Mesodermal cell (in vitro differentiated cells): Measurements from ENCODE around the gene CNOT6L.
A peak's percentile ranks its signal among the peaks of the same experiment; 100 is the strongest.

Experiments used
- H3K27ac ChIP-seq: 2 replicates; pipeline ENCODE4 v1.7.0; 2013; ENCODE audit warnings: mild to moderate bottlenecking, low read depth, low read length, moderate library complexity; ENCODE audit not compliant: severe bottlenecking
- H3K36me3 ChIP-seq: 2 replicates; pipeline ENCODE4 v1.7.1; 2013; ENCODE audit warnings: mild to moderate bottlenecking, low read length, moderate library complexity; ENCODE audit not compliant: control insufficient read depth, insufficient read depth
- H3K4me1 ChIP-seq: one replicate; pipeline ENCODE4 v1.7.1; 2013; ENCODE audit warnings: mild to moderate bottlenecking, low read length; ENCODE audit not compliant: insufficient read depth, control insufficient read depth, poor library complexity, severe bottlenecking
- H3K4me3 ChIP-seq: 2 replicates; pipeline ENCODE4 v1.7.0; 2013; ENCODE audit warnings: low read length, control low read depth, mild to moderate bottlenecking; ENCODE audit not compliant: insufficient read depth, poor library complexity, severe bottlenecking; ENCODE audit errors: extremely low read depth
- H3K9me3 ChIP-seq: 2 replicates; pipeline ENCODE4 v1.7.1; 2013; ENCODE audit warnings: mild to moderate bottlenecking, low read length, moderate library complexity; ENCODE audit not compliant: control insufficient read depth
- WGBS, 2 experiments: methylation state at CpG; one replicate each; pipeline ENCODE4 v1.1.5; 2013; ENCODE audit warnings: missing lambda C conversion rate in 2 of 2; ENCODE audit not compliant: insufficient coverage in 2 of 2; 5-methylcytosine and 5-hydroxymethylcytosine counted together

Gene CNOT6L

GRCh38 chr4:77713884-77714283, 105.3 kb downstream of the CNOT6L start:
- H3K9me3 ChIP-seq, result no peaks in the 10 kb centered on the region
- no peaks in the 10 kb centered on the region for H3K36me3 ChIP-seq
- no peaks in the 10 kb centered on the region for H3K4me1 ChIP-seq
- WGBS, 2 experiments, result no CpG with 5 or more reads among the region's 1 CpG
- no peak overlapping the region for H3K4me3 ChIP-seq
- no peak overlapping the region for H3K27ac ChIP-seq

- Histone ChIP-seq H3K9me3 (no peaks in the 10 kb centered on the region), H3K36me3 (no peaks in the 10 kb centered on the region)
- WGBS, 2 experiments, result no CpG with 5 or more reads among the region's 1 CpG
Observed at GRCh38 chr4:77712675-77713074, 106.5 kb downstream of the CNOT6L start.

GRCh38 chr4:77711469-77711868, 107.7 kb downstream of the CNOT6L start:
- Histone ChIP-seq H3K9me3 (no peaks in the 10 kb centered on the region), H3K27ac (no peak overlapping the region), H3K4me3 (no peak overlapping the region), H3K36me3 (no peaks in the 10 kb centered on the region), H3K4me1 (no peaks in the 10 kb centered on the region)
- WGBS, 2 experiments, result 100% methylated on average over 1 of the region's 1 CpG; no CpG with 5 or more reads in 1 of the 2 experiments

More at GRCh38 chr4:77712675-77713074, 106.5 kb downstream of the CNOT6L start:
- Histone ChIP-seq H3K27ac (no peak overlapping the region), H3K4me1 (no peaks in the 10 kb centered on the region), H3K4me3 (no peak overlapping the region)

GRCh38 chr4:77710684-77711083, 108.5 kb downstream of the CNOT6L start:
- WGBS, 2 experiments, result no CpG with 5 or more reads among the region's 1 CpG
- no peaks in the 10 kb centered on the region for H3K4me1 ChIP-seq
- no peaks in the 10 kb centered on the region for H3K36me3 ChIP-seq
- no peak overlapping the region for H3K27ac ChIP-seq
- no peaks in the 10 kb centered on the region for H3K9me3 ChIP-seq
- no peak overlapping the region for H3K4me3 ChIP-seq

GRCh38 chr4:77710059-77710458, 109.1 kb downstream of the CNOT6L start:
- Histone ChIP-seq H3K27ac (no peak overlapping the region), H3K36me3 (no peaks in the 10 kb centered on the region), H3K4me3 (no peak overlapping the region), H3K4me1 (no peaks in the 10 kb centered on the region), H3K9me3 (no peaks in the 10 kb centered on the region)
- 80 to 100% methylated on average over 1 of the region's 1 CpG for WGBS, 2 experiments

- WGBS, 2 experiments, result 80% methylated on average over 1 to 2 of the region's 4 CpGs
- no peaks in the 10 kb centered on the region for H3K9me3 ChIP-seq
- H3K4me1 ChIP-seq, result no peaks in the 10 kb centered on the region
Observed at GRCh38 chr4:77706717-77707116, 112.5 kb downstream of the CNOT6L start.

GRCh38 chr4:77703666-77704065, 115.5 kb downstream of the CNOT6L start:
- Histone ChIP-seq H3K36me3 (no peaks in the 10 kb centered on the region), H3K4me3 (no peak overlapping the region), H3K9me3 (no peaks in the 10 kb centered on the region), H3K4me1 (peaks cover 13% of the 10 kb centered on the region), H3K27ac (no peak overlapping the region)
- no CpG with 5 or more reads among the region's 1 CpG for WGBS, 2 experiments

More at GRCh38 chr4:77706717-77707116, 112.5 kb downstream of the CNOT6L start:
- Histone ChIP-seq H3K4me3 (no peak overlapping the region), H3K36me3 (no peaks in the 10 kb centered on the region), H3K27ac (no peak overlapping the region)

- no peaks in the 10 kb centered on the region for H3K36me3 ChIP-seq
- WGBS, 2 experiments, result no CpG with 5 or more reads among the region's 2 CpGs
- no peaks in the 10 kb centered on the region for H3K9me3 ChIP-seq
- H3K27ac ChIP-seq, result no peak overlapping the region
- H3K4me3 ChIP-seq, result no peak overlapping the region
- peaks cover 33% of the 10 kb centered on the region for H3K4me1 ChIP-seq
Observed at GRCh38 chr4:77701121-77701520, 118.0 kb downstream of the CNOT6L start.

GRCh38 chr4:77699731-77700210, 119.4 kb downstream of the CNOT6L start:
- Histone ChIP-seq H3K4me3 (no peak overlapping the region), H3K36me3 (no peaks in the 10 kb centered on the region), H3K9me3 (no peaks in the 10 kb centered on the region), H3K27ac (peak overlapping the region; percentile 93), H3K4me1 (peaks cover 35% of the 10 kb centered on the region)
- 15 to 29% methylated on average over 2 of the region's 3 CpGs for WGBS, 2 experiments

GRCh38 chr4:77697860-77698590, 121.1 kb downstream of the CNOT6L start:
- WGBS, 2 experiments, result 66 to 71% methylated on average over 7 to 10 of the region's 10 CpGs
- H3K4me1 ChIP-seq, result peaks cover 35% of the 10 kb centered on the region
- H3K4me3 ChIP-seq, result no peak overlapping the region
- no peaks in the 10 kb centered on the region for H3K9me3 ChIP-seq
- peak overlapping the region; percentile 20 for H3K27ac ChIP-seq
- H3K36me3 ChIP-seq, result no peaks in the 10 kb centered on the region

GRCh38 chr4:77695774-77696173, 123.4 kb downstream of the CNOT6L start:
- 80 to 100% methylated on average over 1 to 2 of the region's 2 CpGs for WGBS, 2 experiments
- Histone ChIP-seq H3K4me3 (no peak overlapping the region), H3K4me1 (peaks cover 33% of the 10 kb centered on the region), H3K9me3 (no peaks in the 10 kb centered on the region), H3K27ac (peak overlapping the region; percentile 71), H3K36me3 (no peaks in the 10 kb centered on the region)
